Mononuclear cell (primary cell): ENCODE measurements around the gene SELENOK. TPM values are rescaled to one million over a fixed set of nuclear protein-coding genes. Genes with fewer than 3 reads are reported as not detected.

Source experiments
- H3K27me3 ChIP-seq: 2 replicates; pipeline ENCODE4 v1.6.0; 2011; ENCODE audit warnings: low read length, control low read depth; ENCODE audit not compliant: insufficient read depth
- H3K4me1 ChIP-seq: 2 replicates; pipeline ENCODE4 v1.5.1; 2011; ENCODE audit warnings: mild to moderate bottlenecking, low read length, control low read depth; ENCODE audit not compliant: insufficient read depth
- H3K4me3 ChIP-seq: 2 replicates; pipeline ENCODE4 v1.5.1; 2011; ENCODE audit warnings: mild to moderate bottlenecking, low read length, moderate library complexity
- H3K9me3 ChIP-seq: 2 replicates; pipeline ENCODE4 v1.5.1; 2011; ENCODE audit warnings: low read depth, mild to moderate bottlenecking, control low read depth, low read length
- total RNA-seq: library from RNA; depleted of rRNA; stranded (reverse); fragments of >200 nt; gene quantifications from one replicate; pipeline ENCODE4 v1.2.3, GENCODE V29; 2012

SELENOK gene
- total RNA-seq, 1 donor, result 126 TPM

DNA sequence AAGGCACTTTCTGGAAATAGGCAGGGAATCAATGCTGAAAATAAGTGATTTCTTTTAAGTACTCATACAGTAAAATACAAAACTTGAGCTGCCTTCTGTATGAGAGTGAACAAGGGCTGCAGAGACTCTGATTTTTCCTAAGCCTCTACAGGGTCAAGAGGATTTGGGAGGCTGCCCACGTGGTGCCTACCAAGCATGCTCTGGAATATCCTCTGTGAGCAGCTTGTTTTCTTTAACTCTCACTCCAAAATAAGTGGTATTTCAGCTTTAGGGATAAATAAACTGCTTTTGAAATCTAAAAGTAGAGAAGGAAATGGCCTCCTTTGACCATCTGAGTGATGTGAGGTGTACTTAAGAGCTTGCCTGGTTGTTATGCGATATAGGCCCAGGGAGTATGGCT, 8.1 kb upstream of the SELENOK start:
- Histone ChIP-seq H3K4me1 (no peaks in the 10 kb centered on the region), H3K9me3 (no peaks in the 10 kb centered on the region), H3K27me3 (peaks cover 52% of the 10 kb centered on the region)

DNA sequence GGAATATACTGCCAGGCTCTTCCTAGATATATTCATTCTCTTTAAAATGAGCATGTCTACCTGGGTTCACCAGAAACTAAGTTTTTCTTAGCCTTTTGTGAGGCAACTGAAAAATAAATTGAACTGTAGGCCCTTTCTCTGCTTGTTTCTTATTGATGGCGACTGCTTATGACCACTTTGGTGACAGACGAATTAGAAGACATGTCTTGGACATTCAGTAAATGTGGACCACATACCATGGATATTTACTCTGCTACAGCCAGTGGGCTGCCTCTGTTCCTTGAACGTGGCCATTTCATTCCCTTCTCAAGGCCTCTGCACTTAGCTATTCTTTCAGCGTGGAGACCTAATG, 603 bp upstream of the SELENOK start:
- Histone ChIP-seq H3K4me3 (peak overlapping the region; percentile 94), H3K4me1 (peaks cover 25% of the 10 kb centered on the region), H3K9me3 (no peaks in the 10 kb centered on the region), H3K27me3 (peaks cover 23% of the 10 kb centered on the region)

More for the DNA sequence above, 8.1 kb upstream of the SELENOK start:
- H3K4me3 ChIP-seq, result no peak overlapping the region

DNA sequence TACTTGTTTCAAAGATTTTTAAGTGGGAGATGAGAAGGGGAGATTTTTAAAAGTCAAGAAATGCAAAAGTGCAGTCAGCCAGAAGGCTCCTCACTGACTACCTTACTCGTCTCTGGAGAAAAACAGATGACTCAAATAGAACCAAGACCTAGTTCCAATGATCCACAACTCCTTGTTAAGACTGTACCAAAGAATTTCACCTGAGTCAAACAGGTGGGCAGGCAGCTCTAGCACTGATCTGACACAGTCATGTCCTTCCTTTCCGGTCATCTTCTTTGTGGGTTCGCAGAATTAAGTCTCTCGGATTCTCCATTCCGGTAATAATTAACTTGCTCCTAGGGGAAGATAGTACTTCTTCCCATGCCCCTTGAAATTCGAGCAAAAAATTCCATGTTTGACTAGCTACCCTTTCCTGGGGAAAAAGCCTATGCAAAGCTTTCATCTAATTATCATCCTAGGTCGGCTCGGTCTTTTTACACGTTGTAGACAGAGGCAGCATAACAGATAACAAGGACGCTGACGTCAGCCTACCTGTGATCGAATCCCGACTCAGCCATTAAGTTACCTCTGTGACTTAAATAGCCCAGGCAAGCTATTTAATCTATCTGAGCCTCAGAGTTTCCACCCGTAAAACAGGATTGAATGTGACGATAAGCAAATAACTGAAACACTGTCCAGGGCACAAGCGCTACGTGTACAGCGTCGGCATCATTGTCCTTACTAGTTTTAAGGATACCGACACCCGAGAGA, 758 bp downstream of the SELENOK start:
- peaks cover 12% of the 10 kb centered on the region for H3K27me3 ChIP-seq
- H3K4me1 ChIP-seq, result peaks cover 25% of the 10 kb centered on the region
- peak overlapping the region; percentile 94 for H3K4me3 ChIP-seq
- no peaks in the 10 kb centered on the region for H3K9me3 ChIP-seq

DNA sequence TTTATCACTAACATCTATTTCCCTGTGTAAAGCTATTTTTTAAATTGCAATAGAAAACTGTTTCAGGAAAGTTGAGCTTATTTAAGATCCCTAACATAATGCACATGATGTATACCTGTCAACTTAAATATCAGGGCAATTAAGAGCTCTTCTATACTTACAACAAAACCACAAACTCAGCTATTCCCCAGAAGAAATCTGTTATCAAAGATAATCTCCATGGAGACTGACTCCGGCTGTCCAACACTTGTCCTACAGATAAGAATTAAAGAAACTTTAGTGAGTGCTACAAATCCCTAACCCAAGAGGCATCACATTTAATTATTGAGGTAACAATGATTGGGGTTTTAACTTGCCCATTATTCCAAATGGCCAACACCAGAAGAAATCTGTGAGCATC, 3.4 kb downstream of the SELENOK start:
- H3K9me3 ChIP-seq, result no peaks in the 10 kb centered on the region
- H3K4me1 ChIP-seq, result peaks cover 25% of the 10 kb centered on the region
- H3K27me3 ChIP-seq, result no peaks in the 10 kb centered on the region
- H3K4me3 ChIP-seq, result no peak overlapping the region

DNA sequence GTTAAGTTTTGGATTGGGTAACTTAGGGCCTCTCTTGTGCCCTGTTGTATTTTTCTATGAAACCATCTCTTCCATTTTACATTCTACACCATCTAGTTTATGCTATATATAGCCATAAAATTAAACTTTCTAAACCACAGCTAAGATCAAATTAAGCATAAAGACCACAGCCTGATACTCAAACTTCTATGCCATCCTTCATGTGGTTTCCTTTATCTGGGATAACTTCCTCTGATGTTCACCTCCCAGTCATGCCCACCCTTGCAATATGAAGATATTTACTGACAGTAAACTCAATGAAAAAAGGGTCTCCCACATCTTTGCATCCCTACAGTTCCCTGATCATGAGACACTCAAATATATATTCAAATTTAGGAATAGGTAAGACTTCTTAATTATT, 4.2 kb downstream of the SELENOK start:
- Histone ChIP-seq H3K27me3 (no peaks in the 10 kb centered on the region), H3K9me3 (no peaks in the 10 kb centered on the region), H3K4me3 (no peak overlapping the region), H3K4me1 (peaks cover 24% of the 10 kb centered on the region)

DNA sequence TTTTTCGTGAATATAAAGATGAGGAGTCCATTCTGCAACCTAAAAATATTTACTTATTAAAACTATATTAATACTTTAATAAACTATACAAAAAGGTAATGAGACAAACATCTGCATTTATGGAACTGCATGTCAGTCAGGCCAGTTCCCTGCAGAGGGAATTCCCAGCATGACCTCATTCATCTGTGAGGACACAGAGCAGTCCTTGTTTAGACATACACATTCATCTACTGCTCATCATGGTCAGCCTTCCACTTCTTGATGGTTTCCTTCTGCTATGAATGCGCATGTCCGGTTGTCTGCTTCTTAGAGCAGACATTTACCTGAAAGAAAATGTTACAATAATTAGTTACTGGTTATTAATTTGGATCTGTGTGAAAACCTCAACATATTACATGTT, 6.4 kb downstream of the SELENOK start:
- no peaks in the 10 kb centered on the region for H3K9me3 ChIP-seq
- H3K4me3 ChIP-seq, result no peak overlapping the region
- no peaks in the 10 kb centered on the region for H3K27me3 ChIP-seq
- peaks cover 26% of the 10 kb centered on the region for H3K4me1 ChIP-seq

DNA sequence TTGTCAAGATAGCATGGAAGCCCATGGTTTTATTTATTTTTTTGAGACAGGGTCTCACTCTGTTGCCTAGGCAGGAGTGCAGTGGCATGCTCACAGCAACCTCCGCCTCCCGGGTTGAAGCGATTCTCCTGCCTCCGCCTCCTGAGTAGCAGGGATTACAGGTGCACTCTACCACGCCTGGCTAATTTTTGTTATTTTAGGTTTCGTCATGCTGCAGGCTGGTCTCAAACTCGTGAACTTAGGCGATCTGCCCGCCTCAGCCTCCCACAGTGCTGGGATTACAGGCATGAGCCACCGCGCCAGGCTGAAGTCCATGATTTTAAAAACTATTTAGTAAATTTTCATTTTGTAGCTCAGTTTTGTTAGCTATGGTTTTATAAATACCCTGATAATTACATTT, 7.0 kb downstream of the SELENOK start:
- Histone ChIP-seq H3K9me3 (no peaks in the 10 kb centered on the region), H3K4me1 (peaks cover 21% of the 10 kb centered on the region), H3K27me3 (no peaks in the 10 kb centered on the region), H3K4me3 (no peak overlapping the region)

DNA sequence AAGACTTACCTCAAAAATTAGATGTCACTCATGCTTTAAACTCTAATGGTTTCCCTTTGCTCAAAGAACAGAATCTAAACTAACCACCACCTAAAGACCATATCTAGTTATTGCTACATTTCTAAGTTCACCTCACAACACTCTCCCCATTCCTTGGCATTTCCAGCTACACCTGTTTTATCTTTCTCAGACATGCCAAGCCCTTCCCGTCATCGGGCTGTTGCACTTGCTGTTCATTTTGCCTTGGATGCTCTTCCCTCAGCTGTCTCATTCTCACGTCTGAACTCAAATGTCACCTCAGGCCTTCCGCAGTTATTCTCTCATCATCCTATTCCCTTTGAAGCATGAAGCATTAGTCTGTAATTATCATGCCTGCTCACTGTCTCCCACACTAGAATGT, 8.7 kb downstream of the SELENOK start:
- Histone ChIP-seq H3K4me3 (no peak overlapping the region), H3K4me1 (peaks cover 18% of the 10 kb centered on the region), H3K27me3 (no peaks in the 10 kb centered on the region), H3K9me3 (no peaks in the 10 kb centered on the region)

DNA sequence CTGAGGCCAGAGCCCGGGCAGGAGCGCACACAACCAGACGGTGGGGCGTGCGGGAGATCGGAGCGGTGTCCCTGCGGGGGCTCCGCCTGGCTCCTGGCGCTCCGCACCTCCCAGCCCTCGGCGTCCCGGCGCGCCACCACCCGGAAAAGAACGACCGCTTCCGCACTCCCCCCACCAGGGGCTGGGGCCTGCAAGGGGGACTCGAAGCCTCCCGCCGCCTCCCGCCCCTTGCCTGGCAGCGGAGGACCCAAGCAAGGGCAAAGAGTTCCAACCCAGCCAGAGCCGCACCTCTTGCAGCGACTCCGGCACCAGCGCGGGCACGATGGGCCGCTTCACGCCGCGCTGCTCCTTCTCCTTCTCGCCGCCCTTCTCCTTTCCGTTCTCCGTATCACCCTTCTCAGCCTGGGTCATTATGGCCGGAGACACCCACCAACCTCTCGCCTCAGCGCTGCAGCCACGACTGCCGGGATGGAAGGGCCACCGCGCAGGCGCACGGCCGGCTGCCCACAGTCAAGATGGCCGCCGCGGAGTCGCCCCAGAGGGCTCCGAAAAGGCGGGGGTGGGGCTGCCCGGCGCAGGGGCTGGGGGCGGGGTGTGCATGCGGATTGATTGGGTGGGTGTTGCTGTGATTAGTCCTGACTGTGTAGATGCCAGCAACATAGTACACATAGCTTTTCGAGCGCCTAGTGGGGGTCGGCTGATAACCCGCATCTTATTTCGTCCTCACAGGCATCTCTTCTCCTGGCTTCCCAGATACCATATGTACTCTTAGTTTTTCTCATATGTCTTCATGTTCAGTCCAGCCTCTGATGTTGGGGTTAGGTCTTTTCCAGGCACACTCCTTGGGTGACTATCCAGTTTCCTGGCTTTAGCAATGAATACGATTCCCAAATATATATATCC, 9.7 kb downstream of the SELENOK start, which contains the start of gene ACTR8:
ACTR8 (minus strand) TSS at position 462 of the 903 bp plus-strand sequence; CDS start at position 411, 51 bp downstream.
- Histone ChIP-seq H3K27me3 (no peaks in the 10 kb centered on the region), H3K4me1 (peaks cover 18% of the 10 kb centered on the region), H3K9me3 (no peaks in the 10 kb centered on the region), H3K4me3 (peak within 1 kb of the TSS; percentile 75)

DNA sequence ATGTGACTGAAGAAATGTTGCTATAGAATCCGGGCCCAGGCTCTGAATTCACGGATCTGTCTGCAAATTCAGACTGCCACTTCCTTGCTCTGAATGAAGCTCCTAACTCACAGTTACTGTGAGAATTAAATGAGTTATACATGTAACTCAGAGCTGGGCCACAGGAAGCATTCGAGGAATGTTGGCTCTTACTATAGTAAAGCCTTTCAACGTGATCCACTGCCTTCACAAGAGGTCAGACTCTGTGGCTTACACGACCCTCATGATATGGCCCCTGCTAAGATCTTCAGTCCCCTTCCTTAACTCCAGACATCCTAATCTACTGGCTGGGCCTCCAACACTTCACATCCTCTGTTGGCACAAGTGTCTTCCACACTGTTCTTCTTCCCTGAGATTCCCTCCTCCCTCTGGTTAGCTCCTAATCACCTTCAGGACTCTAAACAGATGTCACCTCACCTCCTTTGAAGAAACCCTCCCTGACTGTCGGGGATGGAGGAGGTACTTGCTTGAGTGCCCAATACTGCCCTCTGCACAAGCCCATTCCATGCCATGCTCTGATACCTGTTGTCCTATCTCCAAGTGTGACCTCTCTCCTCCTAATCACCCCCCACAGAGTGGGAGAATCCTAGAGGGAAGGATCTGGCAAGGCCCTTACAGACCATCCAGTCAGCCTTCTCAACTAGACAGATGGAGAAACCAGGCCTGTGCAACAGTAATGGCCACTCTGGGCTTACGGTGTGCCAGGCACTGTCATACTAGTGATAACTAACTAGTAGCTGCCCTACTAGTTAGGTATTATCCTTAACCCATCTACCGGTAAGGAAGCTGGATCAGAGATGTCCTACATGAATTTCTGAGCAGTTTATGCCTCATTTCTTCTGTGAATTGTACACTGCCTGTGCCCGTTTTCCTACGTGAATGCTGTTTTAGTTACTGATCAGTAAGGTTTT, 11.0 kb downstream of the SELENOK start:
- Histone ChIP-seq H3K9me3 (no peaks in the 10 kb centered on the region), H3K4me3 (peak overlapping the region; percentile 75), H3K4me1 (peaks cover 18% of the 10 kb centered on the region), H3K27me3 (no peaks in the 10 kb centered on the region)

DNA sequence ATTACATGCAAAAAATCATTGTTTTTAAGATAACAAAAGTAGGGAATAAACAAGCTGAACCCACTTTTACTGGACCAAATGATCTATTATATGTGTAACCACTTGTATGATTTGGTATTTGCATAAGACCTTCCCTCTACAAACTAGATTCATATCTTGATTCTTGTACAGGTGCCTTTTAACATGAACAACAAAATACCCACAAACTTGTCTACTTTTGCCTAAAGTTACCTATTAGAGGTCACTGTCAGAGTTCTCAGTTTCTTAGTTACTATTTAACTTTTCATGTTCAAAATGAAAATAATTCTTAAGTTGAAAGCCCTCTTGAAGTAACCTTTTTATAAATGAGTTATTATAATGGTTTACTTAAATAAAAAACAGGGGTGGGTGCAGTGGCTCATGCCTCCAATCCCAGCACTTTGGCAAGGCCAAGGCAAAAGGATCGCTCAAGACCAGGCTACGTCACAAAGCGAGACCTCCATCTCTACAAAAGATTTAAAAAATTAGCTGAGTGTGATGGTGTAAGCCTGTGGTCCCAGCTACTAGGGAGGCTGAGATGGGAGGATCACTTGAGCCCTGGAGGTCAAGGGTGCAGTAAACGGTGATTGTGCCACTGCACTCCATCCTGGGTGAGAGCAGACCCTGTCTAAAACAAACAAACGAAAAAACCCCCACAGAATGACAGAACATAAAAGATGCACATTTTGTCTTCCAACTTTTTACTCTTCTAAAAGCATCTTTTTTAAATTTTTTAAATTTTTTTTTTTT, 25.7 kb downstream of the SELENOK start:
- H3K9me3 ChIP-seq, result no peaks in the 10 kb centered on the region
- H3K4me1 ChIP-seq, result no peaks in the 10 kb centered on the region
- no peaks in the 10 kb centered on the region for H3K27me3 ChIP-seq
- H3K4me3 ChIP-seq, result no peak overlapping the region

DNA sequence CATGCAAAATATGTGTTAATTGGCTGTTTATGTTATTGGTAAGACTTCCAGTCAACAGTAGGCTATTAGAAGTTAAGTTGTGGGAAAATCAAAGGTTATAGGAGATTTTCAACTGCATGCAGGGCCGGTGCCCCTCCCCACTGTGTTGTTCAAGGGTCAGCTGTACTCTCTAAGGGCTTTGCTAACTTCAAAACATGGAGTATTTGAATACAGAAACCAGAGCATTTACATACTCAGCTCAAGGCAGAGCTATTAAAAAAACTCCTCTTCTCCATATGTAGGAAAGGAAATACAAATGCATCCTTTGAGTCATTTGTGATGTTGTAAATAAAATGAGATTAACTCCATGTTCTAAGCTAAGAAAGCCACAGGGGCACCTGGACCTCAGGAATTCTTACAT, 28.5 kb downstream of the SELENOK start:
- Histone ChIP-seq H3K4me1 (no peaks in the 10 kb centered on the region), H3K4me3 (no peak overlapping the region), H3K27me3 (no peaks in the 10 kb centered on the region), H3K9me3 (no peaks in the 10 kb centered on the region)

DNA sequence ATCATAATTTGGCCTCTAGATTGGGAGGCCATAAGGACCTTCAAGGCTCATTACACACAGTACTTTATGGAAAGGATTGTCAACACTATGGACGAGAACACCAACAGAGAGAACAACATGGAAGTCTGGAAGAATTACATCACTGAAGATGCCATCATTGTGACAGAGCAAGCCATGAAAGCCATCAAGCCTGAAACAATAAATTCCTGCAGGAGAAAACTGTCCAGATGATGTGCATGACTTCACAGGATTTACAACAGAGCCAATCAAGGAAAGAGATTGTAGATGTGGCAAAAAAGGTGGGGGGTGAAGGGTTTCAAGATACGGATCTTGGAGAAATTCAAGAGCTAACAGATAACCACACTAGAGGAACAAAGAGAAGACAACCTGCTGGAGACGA, 29.4 kb downstream of the SELENOK start:
- no peaks in the 10 kb centered on the region for H3K27me3 ChIP-seq
- no peaks in the 10 kb centered on the region for H3K9me3 ChIP-seq
- no peak overlapping the region for H3K4me3 ChIP-seq
- H3K4me1 ChIP-seq, result no peaks in the 10 kb centered on the region

DNA sequence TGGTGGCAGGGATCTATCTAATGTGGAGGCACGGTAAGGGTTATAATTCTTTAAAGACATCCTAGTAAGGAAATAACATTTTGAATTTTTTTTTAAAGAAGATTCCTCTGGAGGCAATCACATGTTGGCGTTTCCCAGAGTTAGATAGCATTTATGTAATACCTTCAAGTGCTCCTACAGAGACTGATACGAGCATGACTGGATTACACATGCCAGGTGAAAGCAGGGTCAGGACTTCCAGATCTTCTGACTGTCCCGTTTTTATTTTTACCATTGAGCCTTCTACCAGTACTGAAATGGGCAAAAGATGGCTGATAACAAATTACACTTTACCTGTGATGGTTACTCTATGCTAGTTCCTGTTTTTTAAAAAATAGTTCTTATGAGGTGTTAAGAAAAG, 31.5 kb downstream of the SELENOK start:
- Histone ChIP-seq H3K9me3 (no peaks in the 10 kb centered on the region), H3K27me3 (no peaks in the 10 kb centered on the region), H3K4me3 (no peak overlapping the region), H3K4me1 (no peaks in the 10 kb centered on the region)
